Measurements from ENCODE around the gene OR2B2.

GRCh38 chr6:27873021-27873940, 38.9 kb downstream of the OR2B2 start:
- TF ChIP-seq, protein P1, sequence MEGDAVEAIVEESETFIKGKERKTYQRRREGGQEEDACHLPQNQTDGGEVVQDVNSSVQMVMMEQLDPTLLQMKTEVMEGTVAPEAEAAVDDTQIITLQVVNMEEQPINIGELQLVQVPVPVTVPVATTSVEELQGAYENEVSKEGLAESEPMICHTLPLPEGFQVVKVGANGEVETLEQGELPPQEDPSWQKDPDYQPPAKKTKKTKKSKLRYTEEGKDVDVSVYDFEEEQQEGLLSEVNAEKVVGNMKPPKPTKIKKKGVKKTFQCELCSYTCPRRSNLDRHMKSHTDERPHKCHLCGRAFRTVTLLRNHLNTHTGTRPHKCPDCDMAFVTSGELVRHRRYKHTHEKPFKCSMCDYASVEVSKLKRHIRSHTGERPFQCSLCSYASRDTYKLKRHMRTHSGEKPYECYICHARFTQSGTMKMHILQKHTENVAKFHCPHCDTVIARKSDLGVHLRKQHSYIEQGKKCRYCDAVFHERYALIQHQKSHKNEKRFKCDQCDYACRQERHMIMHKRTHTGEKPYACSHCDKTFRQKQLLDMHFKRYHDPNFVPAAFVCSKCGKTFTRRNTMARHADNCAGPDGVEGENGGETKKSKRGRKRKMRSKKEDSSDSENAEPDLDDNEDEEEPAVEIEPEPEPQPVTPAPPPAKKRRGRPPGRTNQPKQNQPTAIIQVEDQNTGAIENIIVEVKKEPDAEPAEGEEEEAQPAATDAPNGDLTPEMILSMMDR (conservative IDR thresholded peaks at IDR 0.05; ENCODE audit: low read depth, low read length) = no peak
- TF ChIP-seq FOS (IDR thresholded peaks at IDR 0.05; ENCODE audit: low read depth, low read length) = no peak
- no peak for TF ChIP-seq MAZ (IDR thresholded peaks at IDR 0.05; ENCODE audit: borderline replicate concordance, low read depth, low read length)
- no peak for TF ChIP-seq CEBPB (IDR thresholded peaks at IDR 0.05; ENCODE audit: low read depth, low read length)
- no peak for TF ChIP-seq USF2 (IDR thresholded peaks at IDR 0.05; ENCODE audit: low read depth, low read length)

All from IMR-90 (cell line).